Prostate gland (tissue), 2 donors: ENCODE data around the gene ATAD1.

Experiments
- POLR2A ChIP-seq: fragments of 450-650 bp; IDR thresholded peaks from one replicate; pipeline ENCODE4 v1.6.1; 2016; ENCODE audit warnings: antibody characterized with exemption, mild to moderate bottlenecking
- POLR2AphosphoS5 ChIP-seq: sonication (generic); formaldehyde crosslinking; IDR thresholded peaks from one replicate; pipeline ENCODE4 v1.6.1; 2017; ENCODE audit warnings: antibody characterized with exemption
- TF ChIP-seq, protein P1 (sequence below), 4 experiments: fragments of 200-600 bp in 2 of 4; fragments of 450-650 bp in 2 of 4; sonication (generic) in 2 of 4; IDR thresholded peaks; 1 replicate in 3 of 4; 2 replicates in 1 of 4; pipeline ENCODE4 v1.5.1; 2016 to 2019; ENCODE audit warnings: antibody characterized with exemption in 4 of 4, mild to moderate bottlenecking in 2 of 4, moderate library complexity in 2 of 4

DNA sequence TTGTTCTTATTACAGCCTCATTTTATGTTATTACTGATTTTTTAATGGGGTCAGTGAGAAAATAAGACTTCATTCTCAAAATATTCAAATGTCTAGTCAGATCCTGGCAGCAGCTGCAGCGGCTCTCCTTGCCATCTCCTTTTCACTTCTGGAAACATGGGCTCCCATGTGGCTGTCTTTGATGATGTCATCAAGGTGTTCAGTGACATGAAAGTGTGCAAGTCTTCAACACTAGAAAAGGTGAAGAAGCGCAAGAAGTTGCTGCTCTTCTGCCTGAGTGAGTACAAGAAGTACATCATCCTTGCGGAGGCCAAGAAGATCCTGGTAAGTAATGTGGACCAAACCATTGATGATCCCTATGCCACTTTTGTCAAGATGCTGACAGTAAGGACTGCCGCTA, 25.7 kb upstream of the ATAD1 start:
- TF ChIP-seq POLR2A (no peak), POLR2AphosphoS5 (no peak)
- TF ChIP-seq, protein P1, sequence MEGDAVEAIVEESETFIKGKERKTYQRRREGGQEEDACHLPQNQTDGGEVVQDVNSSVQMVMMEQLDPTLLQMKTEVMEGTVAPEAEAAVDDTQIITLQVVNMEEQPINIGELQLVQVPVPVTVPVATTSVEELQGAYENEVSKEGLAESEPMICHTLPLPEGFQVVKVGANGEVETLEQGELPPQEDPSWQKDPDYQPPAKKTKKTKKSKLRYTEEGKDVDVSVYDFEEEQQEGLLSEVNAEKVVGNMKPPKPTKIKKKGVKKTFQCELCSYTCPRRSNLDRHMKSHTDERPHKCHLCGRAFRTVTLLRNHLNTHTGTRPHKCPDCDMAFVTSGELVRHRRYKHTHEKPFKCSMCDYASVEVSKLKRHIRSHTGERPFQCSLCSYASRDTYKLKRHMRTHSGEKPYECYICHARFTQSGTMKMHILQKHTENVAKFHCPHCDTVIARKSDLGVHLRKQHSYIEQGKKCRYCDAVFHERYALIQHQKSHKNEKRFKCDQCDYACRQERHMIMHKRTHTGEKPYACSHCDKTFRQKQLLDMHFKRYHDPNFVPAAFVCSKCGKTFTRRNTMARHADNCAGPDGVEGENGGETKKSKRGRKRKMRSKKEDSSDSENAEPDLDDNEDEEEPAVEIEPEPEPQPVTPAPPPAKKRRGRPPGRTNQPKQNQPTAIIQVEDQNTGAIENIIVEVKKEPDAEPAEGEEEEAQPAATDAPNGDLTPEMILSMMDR (IDR thresholded peaks at IDR 0.05) = no peak
